ENCODE results near the gene EGLN3.

The EGLN3 gene

GRCh38 chr14:33933386-33933933 lies 17.4 kb downstream of the EGLN3 start:
- TF ChIP-seq ZFX (IDR thresholded peaks at IDR 0.05) (no peak), CTCF (conservative IDR thresholded peaks at IDR 0.05) (no peak)
- no peak overlapping the region; the same call in 1 of the 2 replicates for H3K27ac ChIP-seq

- no peak overlapping the region for H3K27ac ChIP-seq
- TF ChIP-seq ZFX (IDR thresholded peaks at IDR 0.05) (no peak), CTCF (conservative IDR thresholded peaks at IDR 0.05) (no peak)
These were observed 18.1 kb downstream of the EGLN3 start for GRCh38 chr14:33932576-33933345.

GRCh38 chr14:33932033-33932432 lies 18.8 kb downstream of the EGLN3 start:
- TF ChIP-seq ZFX (IDR thresholded peaks at IDR 0.05) = no peak
- no peak for TF ChIP-seq CTCF (conservative IDR thresholded peaks at IDR 0.05)

GRCh38 chr14:33931461-33931860 lies 19.4 kb downstream of the EGLN3 start:
- TF ChIP-seq CTCF (conservative IDR thresholded peaks at IDR 0.05) = no peak
- no peak for TF ChIP-seq ZFX (IDR thresholded peaks at IDR 0.05)

More at GRCh38 chr14:33932033-33932432, 18.8 kb downstream of the EGLN3 start:
- H3K27ac ChIP-seq = no peak overlapping the region

GRCh38 chr14:33930439-33930838 lies 20.4 kb downstream of the EGLN3 start:
- TF ChIP-seq ZFX (IDR thresholded peaks at IDR 0.05) = no peak
- no peak for TF ChIP-seq CTCF (conservative IDR thresholded peaks at IDR 0.05)
- H3K27ac ChIP-seq = no peak overlapping the region

More at GRCh38 chr14:33931461-33931860, 19.4 kb downstream of the EGLN3 start:
- H3K27ac ChIP-seq = no peak overlapping the region

- TF ChIP-seq ZFX (IDR thresholded peaks at IDR 0.05) = no peak
- TF ChIP-seq CTCF (conservative IDR thresholded peaks at IDR 0.05) = no peak
- H3K27ac ChIP-seq = no peak overlapping the region
These were observed 21.0 kb downstream of the EGLN3 start for GRCh38 chr14:33929799-33930408.

GRCh38 chr14:33928895-33929294 lies 22.0 kb downstream of the EGLN3 start:
- H3K27ac ChIP-seq = no peak overlapping the region
- no peak for TF ChIP-seq CTCF (conservative IDR thresholded peaks at IDR 0.05)

Data from C4-2B (cell line).